Measurements from ENCODE around the gene AP5Z1. TPM values are rescaled to one million over a fixed set of nuclear protein-coding genes. Genes with fewer than 3 reads are reported as not detected.

The AP5Z1 gene
- polyA plus RNA-seq, 1 of the 3 experiments (the other 2 are of a cell fraction), result 29.5 TPM

DNA sequence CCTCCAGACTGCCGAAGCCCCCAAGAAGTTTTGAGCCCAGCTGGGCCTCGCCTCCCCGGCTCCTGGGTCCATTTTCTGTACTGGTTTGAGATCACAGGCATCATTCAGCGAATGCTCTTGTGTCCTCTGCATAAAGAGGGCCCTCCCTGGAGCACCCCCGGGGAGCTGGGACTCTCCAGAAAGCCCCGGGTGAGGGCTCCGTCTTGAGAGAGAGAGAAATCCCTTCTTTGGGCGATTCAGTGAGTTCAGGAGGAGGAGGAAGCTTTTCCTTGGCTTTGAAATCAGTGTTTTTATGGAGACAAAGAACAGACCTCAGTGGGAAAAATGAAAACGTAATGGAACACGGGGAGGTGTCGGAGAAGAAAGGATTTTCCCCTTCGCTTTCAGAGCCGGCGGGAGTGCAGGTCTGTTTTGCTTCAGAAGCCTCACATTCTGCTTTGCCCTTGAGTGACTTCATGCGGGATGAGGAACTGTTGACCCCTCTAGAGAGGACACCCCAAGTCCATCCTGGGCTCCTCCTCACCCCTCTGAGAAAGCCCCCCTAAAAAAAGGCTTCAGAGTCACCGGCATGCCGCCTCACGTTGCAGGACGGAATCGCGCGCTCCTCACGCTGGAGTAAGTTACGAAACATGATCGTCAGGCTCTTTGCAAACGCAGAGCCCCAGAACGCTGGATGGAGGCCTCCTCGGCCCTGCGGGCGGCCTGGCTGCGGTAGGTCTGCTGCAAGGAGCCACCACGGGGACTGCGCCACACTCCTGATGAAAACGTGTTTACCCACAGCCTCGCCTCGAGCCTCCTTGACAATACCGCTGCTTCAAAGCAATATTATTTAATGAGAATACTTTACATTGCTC, 8.5 kb upstream of the AP5Z1 start (continued):
- TF ChIP-seq GATA2 (CRISPR knock-in tag; IDR thresholded peaks at IDR 0.05) (no peak), GABPA (IDR thresholded peaks at IDR 0.05; ENCODE audit: low read depth) (no peak), NRF1 (IDR thresholded peaks at IDR 0.05; ENCODE audit: low read depth, low read length) (no peak), RXRA (IDR thresholded peaks at IDR 0.05; ENCODE audit: borderline replicate concordance, low read depth) (no peak), EZH2phosphoT487 (IDR thresholded peaks at IDR 0.05; ENCODE audit: borderline replicate concordance, low read depth) (no peak)
- TF ChIP-seq, protein P1, sequence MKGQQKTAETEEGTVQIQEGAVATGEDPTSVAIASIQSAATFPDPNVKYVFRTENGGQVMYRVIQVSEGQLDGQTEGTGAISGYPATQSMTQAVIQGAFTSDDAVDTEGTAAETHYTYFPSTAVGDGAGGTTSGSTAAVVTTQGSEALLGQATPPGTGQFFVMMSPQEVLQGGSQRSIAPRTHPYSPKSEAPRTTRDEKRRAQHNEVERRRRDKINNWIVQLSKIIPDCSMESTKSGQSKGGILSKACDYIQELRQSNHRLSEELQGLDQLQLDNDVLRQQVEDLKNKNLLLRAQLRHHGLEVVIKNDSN (IDR thresholded peaks at IDR 0.05; ENCODE audit: borderline replicate concordance, low read depth), result no peak

DNA sequence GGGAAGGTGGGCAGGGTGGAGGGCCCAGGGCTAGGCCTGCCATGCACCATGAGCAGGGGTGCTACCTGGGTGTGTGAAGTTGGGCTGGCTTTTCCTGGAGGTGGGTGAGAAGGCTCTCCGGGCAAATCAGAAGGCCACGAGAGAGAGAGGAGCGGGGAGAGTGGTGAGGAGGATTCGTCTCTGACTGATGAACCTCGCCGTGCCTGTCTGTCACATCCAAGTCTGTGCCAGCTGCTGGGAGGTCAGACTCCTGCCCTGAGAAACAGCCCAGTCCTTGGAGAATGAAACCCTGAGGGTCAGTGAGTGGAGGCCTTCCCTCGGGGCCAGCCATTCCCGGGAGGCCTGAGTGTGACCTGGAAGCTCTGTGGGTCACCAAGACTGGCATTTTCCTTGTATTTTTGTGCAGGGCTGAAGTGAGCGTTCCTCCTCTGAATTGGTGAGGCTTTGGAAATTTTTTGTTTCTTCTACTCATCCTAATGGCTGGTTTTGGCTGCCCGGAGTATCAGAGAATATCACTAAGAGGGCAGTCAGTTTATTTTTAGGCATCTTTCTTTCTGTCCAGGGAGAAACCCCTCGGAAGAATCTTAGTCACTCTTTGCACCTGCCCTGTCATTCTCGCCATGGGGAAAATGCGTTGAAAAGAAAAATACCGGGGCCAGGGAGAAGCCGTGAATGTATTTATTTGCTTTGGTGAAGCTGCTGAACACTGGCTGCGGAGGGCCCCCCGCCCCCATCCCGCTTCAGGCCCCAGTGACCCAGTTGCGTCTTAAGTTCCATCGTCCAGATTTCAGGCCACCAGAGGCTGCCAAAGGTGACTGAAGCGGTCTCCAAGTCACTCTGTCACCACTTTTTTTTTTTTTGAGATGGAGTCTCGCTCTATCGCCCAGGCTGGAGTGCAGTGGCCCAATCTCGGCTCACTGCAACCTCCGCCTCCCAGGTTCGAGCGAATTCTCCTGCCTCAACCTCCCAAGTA, 6.5 kb upstream of the AP5Z1 start:
- no peaks in the 10 kb centered on the region for H3K9me3 ChIP-seq
- ChIA-PET POLR2A (no interaction called here), CTCF (interaction anchor here (1.0 to 3.3 kb wide), 4 partner anchors 14 to 61 kb away, joined by 3 to 11 read pairs (median 3); no protein-coding TSS in a partner anchor)
- no peaks in the 10 kb centered on the region for H3K4me1 ChIP-seq (ENCODE audit: control insufficient read depth in 1 of 2, insufficient read depth in 2 of 2, low read depth in 1 of 2, low read length in 1 of 2)
- peaks cover 0 to 31% of the 10 kb centered on the region in 2 experiments for H3K36me3 ChIP-seq (replicated peaks in 1 of 2; ENCODE audit: control insufficient read depth in 1 of 2, insufficient read depth in 2 of 2, low read length in 1 of 2)
- H3K4me3 ChIP-seq (ENCODE audit: low read depth in 2 of 2, low read length in 1 of 2), result no peak overlapping the region
- H3K9me2 ChIP-seq, result no peaks in the 10 kb centered on the region
- no peak overlapping the region for H3K4me2 ChIP-seq
- H2AFZ ChIP-seq (ENCODE audit: low read depth), result no peak overlapping the region
- no peak for DNase-seq
- peaks cover 3% of the 10 kb centered on the region; the same call in 1 of the 2 replicates for H3K79me2 ChIP-seq (ENCODE audit: insufficient read depth)
- TF ChIP-seq MEF2A (IDR thresholded peaks at IDR 0.05; ENCODE audit: borderline replicate concordance, low read depth) (no peak), EP300 (IDR thresholded peaks at IDR 0.05; ENCODE audit: borderline replicate concordance in 1 of 2, low read depth in 1 of 2, low read length in 1 of 2) (no peak), RXRA (IDR thresholded peaks at IDR 0.05; ENCODE audit: borderline replicate concordance, low read depth) (no peak), FOXM1 (IDR thresholded peaks at IDR 0.05; ENCODE audit: low read depth) (no peak), GABPA (IDR thresholded peaks at IDR 0.05; ENCODE audit: low read depth) (no peak), TEAD4 (IDR thresholded peaks at IDR 0.05; ENCODE audit: borderline replicate concordance, insufficient read depth) (no peak), EZH2phosphoT487 (IDR thresholded peaks at IDR 0.05; ENCODE audit: borderline replicate concordance, low read depth) (no peak), SIN3A (IDR thresholded peaks at IDR 0.05; ENCODE audit: borderline replicate concordance, low read depth, low read length) (no peak), JUND (IDR thresholded peaks at IDR 0.05) (no peak), FOXJ3 (CRISPR knock-in tag; IDR thresholded peaks at IDR 0.05) (no peak), ELF1 (IDR thresholded peaks at IDR 0.05) (no peak), RAD21 (IDR thresholded peaks at IDR 0.05; ENCODE audit: low read length) (no peak), NRF1 (IDR thresholded peaks at IDR 0.05; ENCODE audit: low read depth, low read length) (no peak), TCF12 (IDR thresholded peaks at IDR 0.05) (no peak)
- TF ChIP-seq, protein P2, sequence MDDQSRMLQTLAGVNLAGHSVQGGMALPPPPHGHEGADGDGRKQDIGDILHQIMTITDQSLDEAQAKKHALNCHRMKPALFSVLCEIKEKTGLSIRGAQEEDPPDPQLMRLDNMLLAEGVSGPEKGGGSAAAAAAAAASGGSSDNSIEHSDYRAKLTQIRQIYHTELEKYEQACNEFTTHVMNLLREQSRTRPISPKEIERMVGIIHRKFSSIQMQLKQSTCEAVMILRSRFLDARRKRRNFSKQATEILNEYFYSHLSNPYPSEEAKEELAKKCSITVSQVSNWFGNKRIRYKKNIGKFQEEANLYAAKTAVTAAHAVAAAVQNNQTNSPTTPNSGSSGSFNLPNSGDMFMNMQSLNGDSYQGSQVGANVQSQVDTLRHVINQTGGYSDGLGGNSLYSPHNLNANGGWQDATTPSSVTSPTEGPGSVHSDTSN (IDR thresholded peaks at IDR 0.05), result no peak
- TF ChIP-seq, protein P3, sequence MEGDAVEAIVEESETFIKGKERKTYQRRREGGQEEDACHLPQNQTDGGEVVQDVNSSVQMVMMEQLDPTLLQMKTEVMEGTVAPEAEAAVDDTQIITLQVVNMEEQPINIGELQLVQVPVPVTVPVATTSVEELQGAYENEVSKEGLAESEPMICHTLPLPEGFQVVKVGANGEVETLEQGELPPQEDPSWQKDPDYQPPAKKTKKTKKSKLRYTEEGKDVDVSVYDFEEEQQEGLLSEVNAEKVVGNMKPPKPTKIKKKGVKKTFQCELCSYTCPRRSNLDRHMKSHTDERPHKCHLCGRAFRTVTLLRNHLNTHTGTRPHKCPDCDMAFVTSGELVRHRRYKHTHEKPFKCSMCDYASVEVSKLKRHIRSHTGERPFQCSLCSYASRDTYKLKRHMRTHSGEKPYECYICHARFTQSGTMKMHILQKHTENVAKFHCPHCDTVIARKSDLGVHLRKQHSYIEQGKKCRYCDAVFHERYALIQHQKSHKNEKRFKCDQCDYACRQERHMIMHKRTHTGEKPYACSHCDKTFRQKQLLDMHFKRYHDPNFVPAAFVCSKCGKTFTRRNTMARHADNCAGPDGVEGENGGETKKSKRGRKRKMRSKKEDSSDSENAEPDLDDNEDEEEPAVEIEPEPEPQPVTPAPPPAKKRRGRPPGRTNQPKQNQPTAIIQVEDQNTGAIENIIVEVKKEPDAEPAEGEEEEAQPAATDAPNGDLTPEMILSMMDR (IDR thresholded peaks at IDR 0.05), result no peak
- TF ChIP-seq, protein P4, sequence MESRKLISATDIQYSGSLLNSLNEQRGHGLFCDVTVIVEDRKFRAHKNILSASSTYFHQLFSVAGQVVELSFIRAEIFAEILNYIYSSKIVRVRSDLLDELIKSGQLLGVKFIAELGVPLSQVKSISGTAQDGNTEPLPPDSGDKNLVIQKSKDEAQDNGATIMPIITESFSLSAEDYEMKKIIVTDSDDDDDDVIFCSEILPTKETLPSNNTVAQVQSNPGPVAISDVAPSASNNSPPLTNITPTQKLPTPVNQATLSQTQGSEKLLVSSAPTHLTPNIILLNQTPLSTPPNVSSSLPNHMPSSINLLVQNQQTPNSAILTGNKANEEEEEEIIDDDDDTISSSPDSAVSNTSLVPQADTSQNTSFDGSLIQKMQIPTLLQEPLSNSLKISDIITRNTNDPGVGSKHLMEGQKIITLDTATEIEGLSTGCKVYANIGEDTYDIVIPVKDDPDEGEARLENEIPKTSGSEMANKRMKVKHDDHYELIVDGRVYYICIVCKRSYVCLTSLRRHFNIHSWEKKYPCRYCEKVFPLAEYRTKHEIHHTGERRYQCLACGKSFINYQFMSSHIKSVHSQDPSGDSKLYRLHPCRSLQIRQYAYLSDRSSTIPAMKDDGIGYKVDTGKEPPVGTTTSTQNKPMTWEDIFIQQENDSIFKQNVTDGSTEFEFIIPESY (IDR thresholded peaks at IDR 0.05; ENCODE audit: borderline replicate concordance, low read depth), result no peak
- H3K27ac ChIP-seq (ENCODE audit: low read depth in 2 of 2, low read length in 1 of 2), result no peak overlapping the region
- no peaks in the 10 kb centered on the region for H3K27me3 ChIP-seq (ENCODE audit: insufficient read depth)
- H3K9ac ChIP-seq, result no peak overlapping the region
- 95% methylated on average over 27 of the region's 27 CpGs for WGBS (ENCODE audit: low lambda C conversion rate)
- no peaks in the 10 kb centered on the region for H3F3A ChIP-seq (replicated peaks; ENCODE audit: insufficient read depth)
- no peaks in the 10 kb centered on the region for H4K20me1 ChIP-seq (ENCODE audit: insufficient read depth)

All from SK-N-SH (cell line).